ENCODE data around the gene TRIM41. TPM values are rescaled to one million over a fixed set of nuclear protein-coding genes. Genes with fewer than 3 reads are reported as not detected.
A peak's percentile ranks its signal among the peaks of the same experiment; 100 is the strongest.

TRIM41 gene
- total RNA-seq, 2 donors from 2014 or later = 12.5 to 15.2 TPM

GRCh38 chr5:181189363-181189961 is 33.6 kb upstream of the TRIM41 start:
- no peak for ATAC-seq
- peak overlapping the region; percentile 41 to 92 (median 80) for H3K27ac ChIP-seq

GRCh38 chr5:181189962-181190710 is 32.9 kb upstream of the TRIM41 start:
- TF ChIP-seq, protein P1, sequence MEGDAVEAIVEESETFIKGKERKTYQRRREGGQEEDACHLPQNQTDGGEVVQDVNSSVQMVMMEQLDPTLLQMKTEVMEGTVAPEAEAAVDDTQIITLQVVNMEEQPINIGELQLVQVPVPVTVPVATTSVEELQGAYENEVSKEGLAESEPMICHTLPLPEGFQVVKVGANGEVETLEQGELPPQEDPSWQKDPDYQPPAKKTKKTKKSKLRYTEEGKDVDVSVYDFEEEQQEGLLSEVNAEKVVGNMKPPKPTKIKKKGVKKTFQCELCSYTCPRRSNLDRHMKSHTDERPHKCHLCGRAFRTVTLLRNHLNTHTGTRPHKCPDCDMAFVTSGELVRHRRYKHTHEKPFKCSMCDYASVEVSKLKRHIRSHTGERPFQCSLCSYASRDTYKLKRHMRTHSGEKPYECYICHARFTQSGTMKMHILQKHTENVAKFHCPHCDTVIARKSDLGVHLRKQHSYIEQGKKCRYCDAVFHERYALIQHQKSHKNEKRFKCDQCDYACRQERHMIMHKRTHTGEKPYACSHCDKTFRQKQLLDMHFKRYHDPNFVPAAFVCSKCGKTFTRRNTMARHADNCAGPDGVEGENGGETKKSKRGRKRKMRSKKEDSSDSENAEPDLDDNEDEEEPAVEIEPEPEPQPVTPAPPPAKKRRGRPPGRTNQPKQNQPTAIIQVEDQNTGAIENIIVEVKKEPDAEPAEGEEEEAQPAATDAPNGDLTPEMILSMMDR (IDR thresholded peaks at IDR 0.05) = no peak
- TF ChIP-seq POLR2A (IDR thresholded peaks at IDR 0.05) = no peak
- peak; percentile 24 to 42 (median 38) for DNase-seq
- intact Hi-C loops (cut with DNase I) = no loop called here
- Histone ChIP-seq H3K27ac (peak overlapping the region; percentile 41 to 92 (median 80)), H3K36me3 (replicated peaks in 1 of 2; ENCODE audit: insufficient read depth in 1 of 2, low read depth in 2 of 2) (no peaks in the 10 kb centered on the region), H3K27me3 (no peaks in the 10 kb centered on the region), H3K4me3 (peak overlapping the region; percentile 58 to 82), H3K4me1 (peaks cover 34% of the 10 kb centered on the region), H3K9me3 (no peaks in the 10 kb centered on the region)
- 0 to 1% methylated on average over 18 to 51 of the region's 52 CpGs for WGBS, 2 donors
- no peak for ATAC-seq

More at GRCh38 chr5:181189363-181189961, 33.6 kb upstream of the TRIM41 start:
- peaks cover 40% of the 10 kb centered on the region for H3K4me1 ChIP-seq
- no peaks in the 10 kb centered on the region for H3K36me3 ChIP-seq (replicated peaks in 1 of 2; ENCODE audit: insufficient read depth in 1 of 2, low read depth in 2 of 2)
- intact Hi-C loops (cut with DNase I) = no loop called here
- no peaks in the 10 kb centered on the region for H3K9me3 ChIP-seq
- TF ChIP-seq POLR2A (IDR thresholded peaks at IDR 0.05) = peak in 1 of 3 donors; percentile 8
- TF ChIP-seq, protein P1 (IDR thresholded peaks at IDR 0.05) = no peak
- no peaks in the 10 kb centered on the region for H3K27me3 ChIP-seq
- DNase-seq = peak in 3 of 4 donors; percentile 33 to 35 (median 33)
- 0 to 1% methylated on average over 27 to 41 of the region's 41 CpGs for WGBS, 2 donors
- peak overlapping the region; percentile 58 to 82 for H3K4me3 ChIP-seq

- Histone ChIP-seq H3K27me3 (no peaks in the 10 kb centered on the region), H3K36me3 (replicated peaks in 1 of 2; ENCODE audit: insufficient read depth in 1 of 2, low read depth in 2 of 2) (no peaks in the 10 kb centered on the region), H3K4me1 (peaks cover 34% of the 10 kb centered on the region), H3K9me3 (no peaks in the 10 kb centered on the region), H3K4me3 (peak overlapping the region; percentile 58 to 82), H3K27ac (peak overlapping the region; percentile 35 to 92 (median 80))
- intact Hi-C loops (cut with DNase I) = no loop called here
- ATAC-seq (peak; percentile 17), DNase-seq (peak; percentile 43 to 61 (median 55))
- TF ChIP-seq, protein P1 (IDR thresholded peaks at IDR 0.05) = peak in 2 of 7 experiments; percentile 13 to 23
- no peak for TF ChIP-seq POLR2A (IDR thresholded peaks at IDR 0.05)
- 1 to 2% methylated on average over 43 to 66 of the region's 66 CpGs for WGBS, 2 donors
Measured at GRCh38 chr5:181190711-181191525, 32.2 kb upstream of the TRIM41 start.

DNA sequence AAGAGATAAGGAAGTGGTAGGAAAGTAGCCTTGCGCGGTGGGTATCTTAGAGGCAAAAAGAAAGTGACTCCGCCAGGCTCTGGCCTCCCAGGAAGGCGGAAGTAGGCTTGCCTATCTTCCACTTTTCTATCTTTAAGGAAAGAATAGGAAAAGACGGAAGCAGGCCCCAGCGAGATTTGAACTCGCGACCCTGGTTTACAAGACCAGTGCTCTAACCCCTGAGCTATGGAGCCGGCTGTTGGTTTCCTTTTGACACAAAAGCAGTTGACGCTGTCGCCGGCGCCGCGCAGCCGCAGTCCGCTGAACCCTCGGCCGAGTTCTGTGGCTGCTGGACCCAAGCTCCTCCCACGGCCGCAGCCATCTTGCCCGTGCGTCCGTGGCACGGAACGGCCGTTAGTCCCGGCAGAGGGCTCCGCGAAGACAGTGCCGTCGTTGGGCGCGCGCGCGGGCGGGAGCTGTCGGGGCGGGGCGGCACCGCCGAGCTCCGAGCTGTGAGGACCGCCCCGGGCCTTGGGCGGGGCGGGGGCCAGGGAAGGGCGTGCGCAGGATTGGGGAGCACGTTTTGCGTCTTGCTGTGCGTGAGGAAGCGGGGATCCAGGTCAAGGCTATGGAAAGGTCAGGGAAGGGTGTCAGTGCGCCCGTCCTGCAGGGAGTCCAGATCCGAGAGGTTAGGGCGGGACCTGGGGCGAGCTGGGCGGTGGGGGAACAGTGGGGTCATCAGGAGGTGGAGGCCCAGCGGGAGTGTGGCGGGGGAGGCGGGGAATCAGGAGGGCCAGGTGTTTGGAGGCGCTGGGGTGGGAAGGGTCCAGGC is 31.4 kb upstream of the TRIM41 start:
- peaks cover 34% of the 10 kb centered on the region for H3K4me1 ChIP-seq
- intact Hi-C loops (cut with DNase I) = no loop called here
- ATAC-seq = peak; percentile 77

More for the DNA sequence above, 31.4 kb upstream of the TRIM41 start:
- 0 to 1% methylated on average over 29 to 64 of the region's 64 CpGs for WGBS, 2 donors
- TF ChIP-seq POLR2A (IDR thresholded peaks at IDR 0.05) = peak; percentile 41 to 66 (median 63)
- TF ChIP-seq, protein P1 (IDR thresholded peaks at IDR 0.05) = peak in 2 of 7 experiments; percentile 1 to 18
- Histone ChIP-seq H3K27me3 (no peaks in the 10 kb centered on the region), H3K36me3 (replicated peaks in 1 of 2; ENCODE audit: insufficient read depth in 1 of 2, low read depth in 2 of 2) (no peaks in the 10 kb centered on the region), H3K27ac (peak overlapping the region; percentile 72 to 92 (median 86)), H3K9me3 (no peaks in the 10 kb centered on the region), H3K4me3 (peak overlapping the region; percentile 43 to 82)
- peak; percentile 96 to 97 (median 96) for DNase-seq

All from body of pancreas (tissue), 4 donors.